Type B pancreatic cell (in vitro differentiated cells): ENCODE results near the gene MLXIP. TPM values are rescaled to one million over a fixed set of nuclear protein-coding genes. Genes with fewer than 3 reads are reported as not detected.

Experiments used
- DNase-seq: peaks from one replicate; pipeline ENCODE4 v3.0.0; 2021; ENCODE audit warnings: mixed read lengths; ENCODE audit not compliant: unreplicated experiment; ENCODE audit errors: extremely low spot score
- H3K27ac Mint-ChIP-seq: 2 replicates; pipeline ENCODE4 v1.8.0; 2021; ENCODE audit warnings: mild to moderate bottlenecking, mixed read lengths
- H3K27me3 Mint-ChIP-seq: 2 replicates; pipeline ENCODE4 v1.8.0; 2021; ENCODE audit warnings: mixed read lengths
- H3K36me3 Mint-ChIP-seq: 2 replicates; pipeline ENCODE4 v1.8.0; 2021; ENCODE audit warnings: mixed read lengths
- H3K4me1 Mint-ChIP-seq: one replicate; pipeline ENCODE4 v1.8.0; 2021; ENCODE audit warnings: mixed read lengths; ENCODE audit not compliant: unreplicated experiment
- H3K4me3 Mint-ChIP-seq: 2 replicates; pipeline ENCODE4 v1.8.0; 2021; ENCODE audit warnings: mild to moderate bottlenecking, mixed read lengths
- H3K9me3 Mint-ChIP-seq: 2 replicates; pipeline ENCODE4 v1.8.0; 2021; ENCODE audit warnings: mixed read lengths
- CTCF ChIP-seq: fragments of 200-600 bp; sonication (generic); conservative IDR thresholded peaks from 2 replicates; pipeline ENCODE4 v1.5.0; 2021; ENCODE audit warnings: antibody characterized with exemption, mild to moderate bottlenecking
- total RNA-seq: library from RNA; stranded (reverse); gene quantifications from 2 replicates; pipeline ENCODE4 v1.2.1, GENCODE V29; 2021; ENCODE audit warnings: low replicate concordance

MLXIP gene
- total RNA-seq, 1 donor from 2014 or later: 44.5 TPM

DNA sequence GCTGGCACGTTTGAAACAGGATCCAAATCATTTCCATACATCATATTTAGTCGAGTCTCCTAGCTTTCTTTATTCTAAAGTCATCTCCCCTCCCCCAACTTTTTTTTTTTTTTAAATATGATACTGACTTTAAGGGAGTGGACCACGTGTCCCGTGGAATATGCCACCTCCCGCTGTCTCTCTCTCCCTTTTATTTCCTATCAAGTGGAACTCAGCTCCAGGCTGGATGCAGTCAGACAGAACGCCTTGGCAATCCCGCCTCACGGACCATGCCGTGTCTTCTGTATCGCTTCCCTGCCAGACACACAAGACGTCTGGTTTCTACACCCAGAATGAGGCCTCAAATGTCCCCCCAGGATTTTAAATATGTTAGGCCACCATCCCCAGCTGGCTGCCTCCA is 35.6 kb upstream of the MLXIP start:
- no peaks in the 10 kb centered on the region for H3K27me3 Mint-ChIP-seq
- TF ChIP-seq CTCF: no peak

GRCh38 chr12:122043476-122043875 is 35.1 kb upstream of the MLXIP start:
- TF ChIP-seq CTCF: no peak
- peaks cover 5% of the 10 kb centered on the region for H3K4me1 Mint-ChIP-seq
- DNase-seq: no peak
- no peak overlapping the region for H3K27ac Mint-ChIP-seq
- no peak overlapping the region for H3K4me3 Mint-ChIP-seq
- H3K9me3 Mint-ChIP-seq: no peaks in the 10 kb centered on the region
- H3K36me3 Mint-ChIP-seq: peaks cover 13% of the 10 kb centered on the region
- H3K27me3 Mint-ChIP-seq: no peaks in the 10 kb centered on the region

More for the DNA sequence above, 35.6 kb upstream of the MLXIP start:
- DNase-seq: no peak
- Mint-ChIP-seq H3K36me3 (peaks cover 13% of the 10 kb centered on the region), H3K4me1 (peaks cover 5% of the 10 kb centered on the region), H3K4me3 (no peak overlapping the region), H3K9me3 (no peaks in the 10 kb centered on the region), H3K27ac (no peak overlapping the region)

DNA sequence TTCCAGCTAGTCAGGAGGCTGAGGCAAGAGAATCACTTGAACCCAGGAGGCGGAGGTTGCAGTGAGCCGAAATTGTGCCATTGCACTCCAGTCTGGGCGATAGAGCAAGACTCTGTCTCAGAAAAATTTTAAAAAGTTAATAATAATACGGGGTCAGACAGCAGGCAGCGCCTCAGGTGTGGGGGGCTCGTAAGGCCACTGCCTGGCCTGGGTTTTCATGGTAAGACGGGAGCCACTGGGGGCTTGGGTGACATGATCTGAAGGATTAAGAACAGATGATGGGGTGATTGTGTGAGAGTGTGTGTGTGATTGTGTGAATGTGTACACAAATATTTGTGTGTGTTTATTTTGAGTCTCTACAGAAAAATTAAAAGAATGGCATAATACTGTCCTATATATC is 33.3 kb upstream of the MLXIP start:
- no peaks in the 10 kb centered on the region for H3K9me3 Mint-ChIP-seq
- H3K36me3 Mint-ChIP-seq: peaks cover 13% of the 10 kb centered on the region
- no peak for DNase-seq
- peaks cover 5% of the 10 kb centered on the region for H3K4me1 Mint-ChIP-seq
- no peak overlapping the region for H3K27ac Mint-ChIP-seq
- no peak for TF ChIP-seq CTCF
- no peaks in the 10 kb centered on the region for H3K27me3 Mint-ChIP-seq
- no peak overlapping the region for H3K4me3 Mint-ChIP-seq

GRCh38 chr12:122046145-122046544 is 32.4 kb upstream of the MLXIP start:
- Mint-ChIP-seq H3K4me3 (no peak overlapping the region), H3K36me3 (peaks cover 9% of the 10 kb centered on the region), H3K27me3 (no peaks in the 10 kb centered on the region), H3K9me3 (no peaks in the 10 kb centered on the region), H3K27ac (peak overlapping the region; percentile 34), H3K4me1 (no peaks in the 10 kb centered on the region)
- TF ChIP-seq CTCF: no peak
- DNase-seq: no peak

GRCh38 chr12:122048151-122048550 is 30.4 kb upstream of the MLXIP start:
- Mint-ChIP-seq H3K9me3 (no peaks in the 10 kb centered on the region), H3K27ac (no peak overlapping the region), H3K4me3 (no peak overlapping the region), H3K27me3 (no peaks in the 10 kb centered on the region), H3K4me1 (no peaks in the 10 kb centered on the region), H3K36me3 (peaks cover 3% of the 10 kb centered on the region)
- no peak for TF ChIP-seq CTCF
- DNase-seq: no peak

GRCh38 chr12:122049827-122050226 is 28.7 kb upstream of the MLXIP start:
- no peaks in the 10 kb centered on the region for H3K9me3 Mint-ChIP-seq
- no peaks in the 10 kb centered on the region for H3K27me3 Mint-ChIP-seq
- peaks cover 5% of the 10 kb centered on the region for H3K4me1 Mint-ChIP-seq
- TF ChIP-seq CTCF: no peak
- H3K36me3 Mint-ChIP-seq: peaks cover 3% of the 10 kb centered on the region
- no peak overlapping the region for H3K4me3 Mint-ChIP-seq
- no peak overlapping the region for H3K27ac Mint-ChIP-seq
- no peak for DNase-seq
